ENCODE results near the gene CBLB.
A peak's percentile ranks its signal among the peaks of the same experiment; 100 is the strongest.

Gene CBLB

GRCh38 chr3:105837143-105837740, 31.6 kb downstream of the CBLB start:
- Histone ChIP-seq H3K27me3 (replicated peaks; ENCODE audit: control insufficient read depth, insufficient read depth, low read length, poor library complexity, severe bottlenecking) (no peaks in the 10 kb centered on the region), H3K4me3 (ENCODE audit: insufficient read depth, low read depth, low read length, poor library complexity, severe bottlenecking) (peak overlapping the region; percentile 28), H3K27ac (ENCODE audit: insufficient read depth, low read length, poor library complexity, severe bottlenecking) (no peak overlapping the region), H3K9me3 (ENCODE audit: control insufficient read depth, low read length) (no peaks in the 10 kb centered on the region), H3K36me3 (ENCODE audit: control insufficient read depth, insufficient read depth, low read length) (peaks cover 3% of the 10 kb centered on the region), H3K4me1 (ENCODE audit: control insufficient read depth, insufficient read depth, low read length, poor library complexity, severe bottlenecking) (no peaks in the 10 kb centered on the region)
- DNase-seq = no peak

- Histone ChIP-seq H3K36me3 (ENCODE audit: control insufficient read depth, insufficient read depth, low read length) (peaks cover 3% of the 10 kb centered on the region), H3K4me1 (ENCODE audit: control insufficient read depth, insufficient read depth, low read length, poor library complexity, severe bottlenecking) (no peaks in the 10 kb centered on the region), H3K9me3 (ENCODE audit: control insufficient read depth, low read length) (no peaks in the 10 kb centered on the region), H3K27me3 (replicated peaks; ENCODE audit: control insufficient read depth, insufficient read depth, low read length, poor library complexity, severe bottlenecking) (no peaks in the 10 kb centered on the region), H3K4me3 (ENCODE audit: insufficient read depth, low read depth, low read length, poor library complexity, severe bottlenecking) (no peak overlapping the region), H3K27ac (ENCODE audit: insufficient read depth, low read length, poor library complexity, severe bottlenecking) (no peak overlapping the region)
- no peak for DNase-seq
Observed at GRCh38 chr3:105836533-105836932, 32.3 kb downstream of the CBLB start.

- DNase-seq = no peak
- no peaks in the 10 kb centered on the region for H3K9me3 ChIP-seq (ENCODE audit: control insufficient read depth, low read length)
- H3K36me3 ChIP-seq (ENCODE audit: control insufficient read depth, insufficient read depth, low read length) = peaks cover 3% of the 10 kb centered on the region
- no peaks in the 10 kb centered on the region for H3K4me1 ChIP-seq (ENCODE audit: control insufficient read depth, insufficient read depth, low read length, poor library complexity, severe bottlenecking)
- H3K27ac ChIP-seq (ENCODE audit: insufficient read depth, low read length, poor library complexity, severe bottlenecking) = no peak overlapping the region
- H3K27me3 ChIP-seq (replicated peaks; ENCODE audit: control insufficient read depth, insufficient read depth, low read length, poor library complexity, severe bottlenecking) = no peaks in the 10 kb centered on the region
- no peak overlapping the region for H3K4me3 ChIP-seq (ENCODE audit: insufficient read depth, low read depth, low read length, poor library complexity, severe bottlenecking)
Observed at GRCh38 chr3:105835606-105836005, 33.2 kb downstream of the CBLB start.

GRCh38 chr3:105834768-105835167, 34.0 kb downstream of the CBLB start:
- Histone ChIP-seq H3K9me3 (ENCODE audit: control insufficient read depth, low read length) (no peaks in the 10 kb centered on the region), H3K4me3 (ENCODE audit: insufficient read depth, low read depth, low read length, poor library complexity, severe bottlenecking) (no peak overlapping the region), H3K27me3 (replicated peaks; ENCODE audit: control insufficient read depth, insufficient read depth, low read length, poor library complexity, severe bottlenecking) (no peaks in the 10 kb centered on the region), H3K4me1 (ENCODE audit: control insufficient read depth, insufficient read depth, low read length, poor library complexity, severe bottlenecking) (peaks cover 3% of the 10 kb centered on the region), H3K27ac (ENCODE audit: insufficient read depth, low read length, poor library complexity, severe bottlenecking) (no peak overlapping the region), H3K36me3 (ENCODE audit: control insufficient read depth, insufficient read depth, low read length) (peaks cover 3% of the 10 kb centered on the region)
- no peak for DNase-seq

- H3K4me3 ChIP-seq (ENCODE audit: insufficient read depth, low read depth, low read length, poor library complexity, severe bottlenecking) = no peak overlapping the region
- no peaks in the 10 kb centered on the region for H3K27me3 ChIP-seq (replicated peaks; ENCODE audit: control insufficient read depth, insufficient read depth, low read length, poor library complexity, severe bottlenecking)
- no peak overlapping the region for H3K27ac ChIP-seq (ENCODE audit: insufficient read depth, low read length, poor library complexity, severe bottlenecking)
- DNase-seq = no peak
- no peaks in the 10 kb centered on the region for H3K9me3 ChIP-seq (ENCODE audit: control insufficient read depth, low read length)
- no peaks in the 10 kb centered on the region for H3K36me3 ChIP-seq (ENCODE audit: control insufficient read depth, insufficient read depth, low read length)
- H3K4me1 ChIP-seq (ENCODE audit: control insufficient read depth, insufficient read depth, low read length, poor library complexity, severe bottlenecking) = peaks cover 9% of the 10 kb centered on the region
Observed at GRCh38 chr3:105832644-105833043, 36.2 kb downstream of the CBLB start.

- H3K27ac ChIP-seq (ENCODE audit: insufficient read depth, low read length, poor library complexity, severe bottlenecking) = no peak overlapping the region
Observed at GRCh38 chr3:105830836-105831235, 38.0 kb downstream of the CBLB start.

GRCh38 chr3:105829871-105830622, 38.8 kb downstream of the CBLB start:
- Histone ChIP-seq H3K4me3 (ENCODE audit: insufficient read depth, low read depth, low read length, poor library complexity, severe bottlenecking) (no peak overlapping the region), H3K36me3 (ENCODE audit: control insufficient read depth, insufficient read depth, low read length) (peaks cover 3% of the 10 kb centered on the region), H3K27ac (ENCODE audit: insufficient read depth, low read length, poor library complexity, severe bottlenecking) (no peak overlapping the region), H3K9me3 (ENCODE audit: control insufficient read depth, low read length) (no peaks in the 10 kb centered on the region), H3K27me3 (replicated peaks; ENCODE audit: control insufficient read depth, insufficient read depth, low read length, poor library complexity, severe bottlenecking) (no peaks in the 10 kb centered on the region), H3K4me1 (ENCODE audit: control insufficient read depth, insufficient read depth, low read length, poor library complexity, severe bottlenecking) (peaks cover 9% of the 10 kb centered on the region)
- DNase-seq = no peak

More at GRCh38 chr3:105830836-105831235, 38.0 kb downstream of the CBLB start:
- peaks cover 3% of the 10 kb centered on the region for H3K36me3 ChIP-seq (ENCODE audit: control insufficient read depth, insufficient read depth, low read length)
- H3K4me3 ChIP-seq (ENCODE audit: insufficient read depth, low read depth, low read length, poor library complexity, severe bottlenecking) = no peak overlapping the region
- no peaks in the 10 kb centered on the region for H3K27me3 ChIP-seq (replicated peaks; ENCODE audit: control insufficient read depth, insufficient read depth, low read length, poor library complexity, severe bottlenecking)
- H3K9me3 ChIP-seq (ENCODE audit: control insufficient read depth, low read length) = no peaks in the 10 kb centered on the region
- H3K4me1 ChIP-seq (ENCODE audit: control insufficient read depth, insufficient read depth, low read length, poor library complexity, severe bottlenecking) = peaks cover 9% of the 10 kb centered on the region
- DNase-seq = no peak

GRCh38 chr3:105829229-105829628, 39.6 kb downstream of the CBLB start:
- Histone ChIP-seq H3K27ac (ENCODE audit: insufficient read depth, low read length, poor library complexity, severe bottlenecking) (no peak overlapping the region), H3K4me3 (ENCODE audit: insufficient read depth, low read depth, low read length, poor library complexity, severe bottlenecking) (no peak overlapping the region), H3K36me3 (ENCODE audit: control insufficient read depth, insufficient read depth, low read length) (peaks cover 3% of the 10 kb centered on the region), H3K4me1 (ENCODE audit: control insufficient read depth, insufficient read depth, low read length, poor library complexity, severe bottlenecking) (peaks cover 10% of the 10 kb centered on the region), H3K9me3 (ENCODE audit: control insufficient read depth, low read length) (no peaks in the 10 kb centered on the region), H3K27me3 (replicated peaks; ENCODE audit: control insufficient read depth, insufficient read depth, low read length, poor library complexity, severe bottlenecking) (no peaks in the 10 kb centered on the region)
- DNase-seq = no peak

GRCh38 chr3:105828703-105829102, 40.1 kb downstream of the CBLB start:
- H3K36me3 ChIP-seq (ENCODE audit: control insufficient read depth, insufficient read depth, low read length) = peaks cover 3% of the 10 kb centered on the region
- H3K4me3 ChIP-seq (ENCODE audit: insufficient read depth, low read depth, low read length, poor library complexity, severe bottlenecking) = no peak overlapping the region
- H3K27ac ChIP-seq (ENCODE audit: insufficient read depth, low read length, poor library complexity, severe bottlenecking) = no peak overlapping the region
- no peaks in the 10 kb centered on the region for H3K9me3 ChIP-seq (ENCODE audit: control insufficient read depth, low read length)
- H3K27me3 ChIP-seq (replicated peaks; ENCODE audit: control insufficient read depth, insufficient read depth, low read length, poor library complexity, severe bottlenecking) = no peaks in the 10 kb centered on the region
- peaks cover 13% of the 10 kb centered on the region for H3K4me1 ChIP-seq (ENCODE audit: control insufficient read depth, insufficient read depth, low read length, poor library complexity, severe bottlenecking)
- DNase-seq = no peak

GRCh38 chr3:105827959-105828358, 40.9 kb downstream of the CBLB start:
- no peak for DNase-seq
- no peak overlapping the region for H3K27ac ChIP-seq (ENCODE audit: insufficient read depth, low read length, poor library complexity, severe bottlenecking)
- H3K4me1 ChIP-seq (ENCODE audit: control insufficient read depth, insufficient read depth, low read length, poor library complexity, severe bottlenecking) = peaks cover 13% of the 10 kb centered on the region

More at GRCh38 chr3:105827959-105828358, 40.9 kb downstream of the CBLB start:
- Histone ChIP-seq H3K36me3 (ENCODE audit: control insufficient read depth, insufficient read depth, low read length) (peaks cover 3% of the 10 kb centered on the region), H3K4me3 (ENCODE audit: insufficient read depth, low read depth, low read length, poor library complexity, severe bottlenecking) (no peak overlapping the region), H3K27me3 (replicated peaks; ENCODE audit: control insufficient read depth, insufficient read depth, low read length, poor library complexity, severe bottlenecking) (no peaks in the 10 kb centered on the region), H3K9me3 (ENCODE audit: control insufficient read depth, low read length) (no peaks in the 10 kb centered on the region)
